OCI-LY1 (cell line): ENCODE measurements around the gene STARD7.

Experiments
- EZH2 ChIP-seq: fragments of 200-600 bp; sonication (generic), shearing (Covaris generic); IDR thresholded peaks from 2 replicates; pipeline ENCODE4 v1.8.0; 2017; ENCODE audit warnings: borderline replicate concordance, mixed run types, mild to moderate bottlenecking, antibody characterized with exemption, low read length, moderate library complexity, mixed read lengths
- TF ChIP-seq, protein P1 (sequence below): fragments of 200-600 bp; sonication (generic), shearing (Covaris generic); IDR thresholded peaks from 2 replicates; pipeline ENCODE4 v1.5.1; 2017; ENCODE audit warnings: mild to moderate bottlenecking, antibody characterized with exemption, low read length, moderate library complexity, mixed read lengths

DNA sequence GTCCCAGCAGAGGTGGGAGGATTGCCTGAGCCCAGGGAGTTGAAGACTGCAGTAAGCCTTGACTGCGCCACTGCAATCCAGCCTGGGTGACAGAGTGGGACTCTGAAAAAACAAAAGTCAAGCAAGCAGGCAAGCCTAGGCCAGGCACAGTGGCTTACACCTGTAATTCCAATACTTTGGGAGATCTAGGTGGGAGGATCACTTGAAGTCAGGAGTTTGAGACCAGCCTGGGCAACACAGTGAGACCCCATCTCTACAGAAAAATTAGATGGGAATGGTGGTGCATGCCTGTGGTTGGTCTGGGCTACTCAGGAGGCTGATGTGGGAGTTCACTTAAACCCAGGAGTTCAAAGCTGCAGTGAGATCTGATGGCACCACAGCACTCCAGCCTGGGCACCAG is 28.6 kb downstream of the STARD7 start:
- no peak for TF ChIP-seq EZH2
- TF ChIP-seq, protein P1, sequence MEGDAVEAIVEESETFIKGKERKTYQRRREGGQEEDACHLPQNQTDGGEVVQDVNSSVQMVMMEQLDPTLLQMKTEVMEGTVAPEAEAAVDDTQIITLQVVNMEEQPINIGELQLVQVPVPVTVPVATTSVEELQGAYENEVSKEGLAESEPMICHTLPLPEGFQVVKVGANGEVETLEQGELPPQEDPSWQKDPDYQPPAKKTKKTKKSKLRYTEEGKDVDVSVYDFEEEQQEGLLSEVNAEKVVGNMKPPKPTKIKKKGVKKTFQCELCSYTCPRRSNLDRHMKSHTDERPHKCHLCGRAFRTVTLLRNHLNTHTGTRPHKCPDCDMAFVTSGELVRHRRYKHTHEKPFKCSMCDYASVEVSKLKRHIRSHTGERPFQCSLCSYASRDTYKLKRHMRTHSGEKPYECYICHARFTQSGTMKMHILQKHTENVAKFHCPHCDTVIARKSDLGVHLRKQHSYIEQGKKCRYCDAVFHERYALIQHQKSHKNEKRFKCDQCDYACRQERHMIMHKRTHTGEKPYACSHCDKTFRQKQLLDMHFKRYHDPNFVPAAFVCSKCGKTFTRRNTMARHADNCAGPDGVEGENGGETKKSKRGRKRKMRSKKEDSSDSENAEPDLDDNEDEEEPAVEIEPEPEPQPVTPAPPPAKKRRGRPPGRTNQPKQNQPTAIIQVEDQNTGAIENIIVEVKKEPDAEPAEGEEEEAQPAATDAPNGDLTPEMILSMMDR: no peak
